MM.1S (cell line): Measurements from ENCODE around the gene PERM1.

Experiments used
- DNase-seq: peaks from one replicate; pipeline ENCODE4 v3.0.0-alpha.2; 2015
- H2AFZ ChIP-seq: fragments of 300-600 bp; sonication (generic); 2 replicates; pipeline ENCODE4 v1.6.0; 2016; ENCODE audit warnings: antibody characterized with exemption, low read length
- H3F3A ChIP-seq: fragments of 300-600 bp; sonication (generic); 2 replicates; pipeline ENCODE4 v1.6.1; 2016; ENCODE audit warnings: mild to moderate bottlenecking, antibody characterized with exemption, low read length, moderate library complexity, mixed read lengths; ENCODE audit not compliant: insufficient read depth
- H3K27ac ChIP-seq: fragments of 300-600 bp; sonication (generic); 2 replicates; pipeline ENCODE4 v1.5.1; 2016; ENCODE audit warnings: mild to moderate bottlenecking, low read length
- H3K27me3 ChIP-seq: fragments of 300-600 bp; sonication (generic); replicated peaks from 2 replicates; pipeline ENCODE4 v1.6.0; 2016; ENCODE audit warnings: low read length; ENCODE audit not compliant: insufficient read depth
- H3K36me3 ChIP-seq: fragments of 300-600 bp; sonication (generic); replicated peaks from 2 replicates; pipeline ENCODE4 v1.6.1; 2016; ENCODE audit warnings: mild to moderate bottlenecking, low read length, mixed read lengths; ENCODE audit not compliant: insufficient read depth
- H3K4me1 ChIP-seq: fragments of 300-600 bp; sonication (generic); 2 replicates; pipeline ENCODE4 v1.6.1; 2016; ENCODE audit warnings: low read length, mixed read lengths
- H3K4me2 ChIP-seq: fragments of 300-600 bp; sonication (generic); 2 replicates; pipeline ENCODE4 v1.6.0; 2016; ENCODE audit warnings: low read depth, low read length
- H3K4me3 ChIP-seq: fragments of 300-600 bp; sonication (generic); 2 replicates; pipeline ENCODE4 v1.5.1; 2016; ENCODE audit warnings: low read length, mixed read lengths
- H3K79me2 ChIP-seq: fragments of 300-600 bp; sonication (generic); 2 replicates; pipeline ENCODE4 v1.6.1; 2016; ENCODE audit warnings: mixed run types, low read length, mixed read lengths
- H3K9ac ChIP-seq: fragments of 300-600 bp; sonication (generic); 2 replicates; pipeline ENCODE4 v1.6.1; 2016; ENCODE audit warnings: low read length, mixed read lengths
- H3K9me2 ChIP-seq: fragments of 300-600 bp; sonication (generic); replicated peaks from 2 replicates; pipeline ENCODE4 v1.6.1; 2016; ENCODE audit warnings: mild to moderate bottlenecking, low read length, mixed read lengths; ENCODE audit not compliant: insufficient read depth
- H3K9me3 ChIP-seq: fragments of 300-600 bp; sonication (generic); replicated peaks from 2 replicates; pipeline ENCODE4 v1.6.1; 2016; ENCODE audit warnings: mild to moderate bottlenecking, low read length, mixed read lengths; ENCODE audit not compliant: insufficient read depth
- H4K20me1 ChIP-seq: fragments of 300-600 bp; sonication (generic); 2 replicates; pipeline ENCODE4 v1.6.1; 2016; ENCODE audit warnings: mild to moderate bottlenecking, low read length, moderate library complexity, mixed read lengths; ENCODE audit not compliant: insufficient read depth
- CTCF ChIP-seq: fragments of 300-600 bp; sonication (generic); IDR thresholded peaks from 2 replicates; pipeline ENCODE4 v1.5.1; 2016; ENCODE audit warnings: antibody characterized with exemption, low read length, mixed read lengths
- EZH2 ChIP-seq: fragments of 300-600 bp; sonication (generic); optimal IDR thresholded peaks from 2 replicates; pipeline ENCODE3; 2017; ENCODE audit warnings: low read depth, mild to moderate bottlenecking, antibody characterized with exemption, low read length, mixed read lengths
- EZH2phosphoT487 ChIP-seq: fragments of 300-600 bp; sonication (generic); IDR thresholded peaks from 2 replicates; pipeline ENCODE4 v1.6.1; 2018; ENCODE audit warnings: antibody characterized with exemption, low read length

PERM1 gene

GRCh38 chr1:945688-946556, 36.0 kb downstream of the PERM1 start:
- TF ChIP-seq EZH2phosphoT487 = no peak
- TF ChIP-seq EZH2 = no peak
- TF ChIP-seq CTCF = no peak
- H3K4me1 ChIP-seq = peaks cover 28% of the 10 kb centered on the region
- no peaks in the 10 kb centered on the region for H3K9me3 ChIP-seq
- H2AFZ ChIP-seq = no peak overlapping the region
- H3K27ac ChIP-seq = no peak overlapping the region
- H3K79me2 ChIP-seq = no peaks in the 10 kb centered on the region
- H3F3A ChIP-seq = peaks cover 16% of the 10 kb centered on the region
- no peak overlapping the region for H3K9ac ChIP-seq
- H3K4me3 ChIP-seq = no peak overlapping the region
- peaks cover 25% of the 10 kb centered on the region for H3K27me3 ChIP-seq
- H4K20me1 ChIP-seq = peaks cover 4% of the 10 kb centered on the region; the same call in 1 of the 2 replicates
- H3K36me3 ChIP-seq = peaks cover 3% of the 10 kb centered on the region; the same call in 1 of the 2 replicates
- H3K9me2 ChIP-seq = no peaks in the 10 kb centered on the region
- DNase-seq = no peak
- peak overlapping the region; percentile 89; the same call in 1 of the 2 replicates for H3K4me2 ChIP-seq

DNA sequence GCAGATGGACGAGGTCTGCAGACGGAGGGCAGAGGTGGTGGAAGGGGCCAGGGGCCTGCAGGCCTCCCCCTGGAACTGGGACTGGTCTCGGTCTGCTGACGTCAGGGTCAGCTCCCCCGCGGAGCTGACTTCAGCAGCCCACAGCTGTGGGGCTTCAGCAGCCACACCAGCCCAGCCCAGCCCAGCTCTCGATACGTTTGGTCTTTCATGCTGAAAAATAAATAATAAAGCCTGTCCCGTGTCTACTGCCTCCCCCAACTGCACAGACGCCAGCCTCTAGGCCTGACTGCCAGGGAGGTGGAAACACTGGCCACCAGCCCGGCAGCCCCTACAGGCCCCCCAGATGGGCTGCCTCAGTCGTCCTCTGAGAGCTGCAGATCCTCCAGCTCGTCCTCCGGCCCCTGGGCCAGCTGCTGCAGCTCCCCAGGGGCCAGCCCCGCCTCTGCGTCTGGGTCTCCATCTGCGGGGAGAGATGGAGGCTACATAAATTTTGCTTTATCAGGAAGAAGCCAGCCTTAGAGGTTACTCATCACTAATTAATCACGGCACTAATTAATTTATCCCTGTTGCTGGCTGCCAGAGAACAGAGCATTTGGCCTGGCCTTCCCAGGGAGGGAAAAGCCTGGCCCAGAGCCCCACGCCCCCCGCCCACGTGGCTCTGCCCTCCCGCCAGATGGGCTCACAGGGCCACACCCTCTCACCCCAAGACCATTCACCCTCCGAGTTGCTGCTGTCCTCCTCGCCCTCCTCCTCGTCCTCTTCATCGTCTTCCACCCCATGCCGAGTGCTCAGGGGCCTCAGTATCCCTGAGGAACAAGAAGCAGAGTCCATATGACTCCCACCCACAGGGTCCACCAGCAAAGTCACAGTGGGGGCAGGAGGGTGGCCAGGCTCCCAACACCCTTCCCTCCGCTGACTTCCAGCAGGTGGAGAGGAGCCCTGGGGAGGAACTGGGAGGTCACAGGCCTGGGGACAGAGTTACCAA, 37.3 kb downstream of the PERM1 start:
- Histone ChIP-seq H3K27me3 (peaks cover 36% of the 10 kb centered on the region), H3K9me2 (no peaks in the 10 kb centered on the region), H3K4me1 (peaks cover 34% of the 10 kb centered on the region), H2AFZ (no peak overlapping the region), H3F3A (peaks cover 16% of the 10 kb centered on the region), H3K9me3 (no peaks in the 10 kb centered on the region), H3K4me2 (peak overlapping the region; percentile 89), H3K9ac (peak overlapping the region; percentile 55; the same call in 1 of the 2 replicates), H3K36me3 (peaks cover 3% of the 10 kb centered on the region; the same call in 1 of the 2 replicates), H4K20me1 (peaks cover 7% of the 10 kb centered on the region; the same call in 1 of the 2 replicates), H3K79me2 (no peaks in the 10 kb centered on the region), H3K27ac (peak overlapping the region; percentile 79), H3K4me3 (peak overlapping the region; percentile 45)
- peak; percentile 71 for DNase-seq
- no peak for TF ChIP-seq EZH2
- no peak for TF ChIP-seq CTCF
- TF ChIP-seq EZH2phosphoT487 = no peak

DNA sequence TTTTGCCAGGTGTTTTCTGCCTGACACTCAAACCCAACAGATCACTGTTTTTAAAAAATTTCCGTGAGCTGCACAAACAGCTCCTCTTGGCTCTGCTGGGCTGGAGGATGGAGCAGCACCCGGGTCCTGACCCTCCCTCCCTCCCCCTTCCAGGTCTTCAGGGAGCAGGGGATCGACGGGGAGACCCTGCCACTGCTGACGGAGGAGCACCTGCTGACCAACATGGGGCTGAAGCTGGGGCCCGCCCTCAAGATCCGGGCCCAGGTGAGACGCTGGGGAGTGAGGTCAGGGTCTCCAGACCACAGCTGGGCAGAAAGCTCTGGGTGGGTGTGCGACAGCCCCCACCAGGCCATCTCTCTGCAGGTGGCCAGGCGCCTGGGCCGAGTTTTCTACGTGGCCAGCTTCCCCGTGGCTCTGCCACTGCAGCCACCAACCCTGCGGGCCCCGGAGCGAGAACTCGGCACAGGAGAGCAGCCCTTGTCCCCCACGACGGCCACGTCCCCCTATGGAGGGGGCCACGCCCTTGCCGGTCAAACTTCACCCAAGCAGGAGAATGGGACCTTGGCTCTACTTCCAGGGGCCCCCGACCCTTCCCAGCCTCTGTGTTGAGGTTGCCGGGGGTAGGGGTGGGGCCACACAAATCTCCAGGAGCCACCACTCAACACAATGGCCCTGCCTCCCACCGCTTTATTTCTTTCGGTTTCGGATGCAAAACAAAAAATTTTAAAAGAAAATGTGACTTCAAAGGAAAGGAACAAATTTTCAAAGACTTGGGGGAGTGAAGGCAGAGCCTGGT, 38.1 kb downstream of the PERM1 start:
- TF ChIP-seq CTCF = no peak
- no peak for TF ChIP-seq EZH2
- no peak for TF ChIP-seq EZH2phosphoT487
- H3K9me2 ChIP-seq = no peaks in the 10 kb centered on the region
- H3K4me3 ChIP-seq = peak overlapping the region; percentile 45; the same call in 1 of the 2 replicates
- H3K79me2 ChIP-seq = no peaks in the 10 kb centered on the region
- peak overlapping the region; percentile 89 for H3K4me2 ChIP-seq
- H3K27me3 ChIP-seq = peaks cover 45% of the 10 kb centered on the region
- H3K9me3 ChIP-seq = no peaks in the 10 kb centered on the region
- H3F3A ChIP-seq = peaks cover 16% of the 10 kb centered on the region
- peaks cover 34% of the 10 kb centered on the region for H3K4me1 ChIP-seq
- H3K36me3 ChIP-seq = peaks cover 3% of the 10 kb centered on the region; the same call in 1 of the 2 replicates
- H2AFZ ChIP-seq = no peak overlapping the region
- peaks cover 7% of the 10 kb centered on the region; the same call in 1 of the 2 replicates for H4K20me1 ChIP-seq
- peak overlapping the region; percentile 55; the same call in 1 of the 2 replicates for H3K9ac ChIP-seq
- DNase-seq = peak; percentile 54
- H3K27ac ChIP-seq = peak overlapping the region; percentile 79; the same call in 1 of the 2 replicates
